Measurements from ENCODE around the gene KHDRBS2. TPM values are rescaled to one million over a fixed set of nuclear protein-coding genes. Genes with fewer than 3 reads are reported as not detected.
A peak's percentile ranks its signal among the peaks of the same experiment; 100 is the strongest.

KHDRBS2 gene
- total RNA-seq, 1 experiment from 2014 or later = 1.2 TPM

GRCh38 chr6:62283796-62284411 lies 2.1 kb downstream of the KHDRBS2 start:
- H3K27me3 Mint-ChIP-seq (ENCODE audit: low read depth) = no peaks in the 10 kb centered on the region; the same call in 1 of the 2 replicates
- no peak overlapping the region for H3K27ac Mint-ChIP-seq
- peaks cover 5% of the 10 kb centered on the region for H3K4me1 Mint-ChIP-seq
- H3K36me3 Mint-ChIP-seq = no peaks in the 10 kb centered on the region
- H3K4me3 Mint-ChIP-seq = peak overlapping the region; percentile 15; the same call in 1 of the 2 replicates
- POLR2A ChIA-PET = no interaction called here
- peak; percentile 44; the same call in 1 of the 2 replicates for TF ChIP-seq CTCF (IDR thresholded peaks at IDR 0.05)
- TF ChIP-seq FOXP4 (CRISPR knock-in tag; IDR thresholded peaks at IDR 0.05) = no peak
- CTCF ChIA-PET = interaction anchor here (1.0 to 1.3 kb wide), 4 partner anchors 10 to 572 kb away, joined by 3 to 5 read pairs (median 4); no protein-coding TSS in a partner anchor
- ATAC-seq (no peak), DNase-seq (ENCODE audit: low spot score) (no peak)
- H3K9me3 Mint-ChIP-seq = peaks cover 9% of the 10 kb centered on the region; the same call in 1 of the 2 replicates

- ATAC-seq = no peak
- H3K9me3 Mint-ChIP-seq = peaks cover 9% of the 10 kb centered on the region; the same call in 1 of the 2 replicates
- H3K4me1 Mint-ChIP-seq = peaks cover 5% of the 10 kb centered on the region
- TF ChIP-seq E2F5 (CRISPR knock-in tag; IDR thresholded peaks at IDR 0.05) (no peak), ZNF219 (CRISPR knock-in tag; IDR thresholded peaks at IDR 0.05; ENCODE audit: borderline replicate concordance) (no peak), ATF2 (CRISPR knock-in tag; IDR thresholded peaks at IDR 0.05; ENCODE audit: borderline replicate concordance, low read depth) (no peak), ZMAT4 (CRISPR knock-in tag; IDR thresholded peaks at IDR 0.05) (no peak), ZNF425 (CRISPR knock-in tag; conservative IDR thresholded peaks at IDR 0.05) (no peak), TEAD4 (CRISPR knock-in tag; IDR thresholded peaks at IDR 0.05) (no peak), PREB (CRISPR knock-in tag; IDR thresholded peaks at IDR 0.05; ENCODE audit: borderline replicate concordance) (no peak), TCF7 (CRISPR knock-in tag; IDR thresholded peaks at IDR 0.05; ENCODE audit: low read depth) (no peak), ZNF671 (CRISPR knock-in tag; IDR thresholded peaks at IDR 0.05) (no peak), RORB (CRISPR knock-in tag; IDR thresholded peaks at IDR 0.05) (no peak), CREM (CRISPR knock-in tag; IDR thresholded peaks at IDR 0.05) (no peak)
- no peaks in the 10 kb centered on the region; the same call in 1 of the 2 replicates for H3K27me3 Mint-ChIP-seq (ENCODE audit: low read depth)
- no peak for DNase-seq (ENCODE audit: low spot score)
- ChIA-PET POLR2A (no interaction called here), CTCF (interaction anchor here (1.0 to 1.3 kb wide), 4 partner anchors 11 to 572 kb away, joined by 3 to 5 read pairs (median 4); no protein-coding TSS in a partner anchor)
- H3K4me3 Mint-ChIP-seq = no peak overlapping the region
- no peak overlapping the region for H3K27ac Mint-ChIP-seq
- no peaks in the 10 kb centered on the region for H3K36me3 Mint-ChIP-seq
Measured at GRCh38 chr6:62283365-62283764, 2.7 kb downstream of the KHDRBS2 start.
